ENCODE measurements around the gene RERE.

The RERE gene

DNA sequence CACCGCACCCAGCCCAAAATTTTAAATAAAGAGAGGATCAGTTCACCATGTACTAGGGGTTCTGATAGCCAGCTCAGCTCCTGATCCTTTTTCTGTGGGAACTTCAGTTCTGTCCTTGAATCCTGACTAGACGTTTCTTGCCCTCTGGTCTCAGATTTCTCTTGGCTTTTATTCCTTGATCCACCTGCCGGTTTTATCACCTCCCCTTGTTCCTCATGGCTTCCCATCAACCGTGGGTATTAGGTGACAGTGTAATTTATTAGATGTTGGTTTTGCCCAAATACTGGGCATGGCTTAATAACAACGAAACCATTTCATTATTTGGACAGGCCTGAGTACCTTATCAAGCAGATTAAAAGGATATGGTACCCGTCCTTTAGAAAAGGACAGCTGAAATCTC is 477.0 kb downstream of the RERE start:
- DNase-seq (ENCODE audit: low spot score) = no peak
- TF ChIP-seq, protein P1, sequence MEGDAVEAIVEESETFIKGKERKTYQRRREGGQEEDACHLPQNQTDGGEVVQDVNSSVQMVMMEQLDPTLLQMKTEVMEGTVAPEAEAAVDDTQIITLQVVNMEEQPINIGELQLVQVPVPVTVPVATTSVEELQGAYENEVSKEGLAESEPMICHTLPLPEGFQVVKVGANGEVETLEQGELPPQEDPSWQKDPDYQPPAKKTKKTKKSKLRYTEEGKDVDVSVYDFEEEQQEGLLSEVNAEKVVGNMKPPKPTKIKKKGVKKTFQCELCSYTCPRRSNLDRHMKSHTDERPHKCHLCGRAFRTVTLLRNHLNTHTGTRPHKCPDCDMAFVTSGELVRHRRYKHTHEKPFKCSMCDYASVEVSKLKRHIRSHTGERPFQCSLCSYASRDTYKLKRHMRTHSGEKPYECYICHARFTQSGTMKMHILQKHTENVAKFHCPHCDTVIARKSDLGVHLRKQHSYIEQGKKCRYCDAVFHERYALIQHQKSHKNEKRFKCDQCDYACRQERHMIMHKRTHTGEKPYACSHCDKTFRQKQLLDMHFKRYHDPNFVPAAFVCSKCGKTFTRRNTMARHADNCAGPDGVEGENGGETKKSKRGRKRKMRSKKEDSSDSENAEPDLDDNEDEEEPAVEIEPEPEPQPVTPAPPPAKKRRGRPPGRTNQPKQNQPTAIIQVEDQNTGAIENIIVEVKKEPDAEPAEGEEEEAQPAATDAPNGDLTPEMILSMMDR (IDR thresholded peaks at IDR 0.05; ENCODE audit: extremely low read depth, missing control alignments) = no peak

GRCh38 chr1:8339203-8339600 is 478.2 kb downstream of the RERE start:
- TF ChIP-seq, protein P1 (IDR thresholded peaks at IDR 0.05; ENCODE audit: extremely low read depth, missing control alignments) = no peak
- no peak for DNase-seq (ENCODE audit: low spot score)

- no peak for DNase-seq (ENCODE audit: low spot score)
- TF ChIP-seq, protein P1 (IDR thresholded peaks at IDR 0.05; ENCODE audit: extremely low read depth, missing control alignments) = no peak
Observed at GRCh38 chr1:8338526-8339202, 478.8 kb downstream of the RERE start.

- no peak for DNase-seq (ENCODE audit: low spot score)
- TF ChIP-seq, protein P1 (IDR thresholded peaks at IDR 0.05; ENCODE audit: extremely low read depth, missing control alignments) = no peak
Observed at GRCh38 chr1:8337776-8338525, 479.5 kb downstream of the RERE start.

- DNase-seq (ENCODE audit: low spot score) = no peak
- TF ChIP-seq, protein P1 (IDR thresholded peaks at IDR 0.05; ENCODE audit: extremely low read depth, missing control alignments) = no peak
Observed at GRCh38 chr1:8335246-8335645, 482.2 kb downstream of the RERE start.

DNA sequence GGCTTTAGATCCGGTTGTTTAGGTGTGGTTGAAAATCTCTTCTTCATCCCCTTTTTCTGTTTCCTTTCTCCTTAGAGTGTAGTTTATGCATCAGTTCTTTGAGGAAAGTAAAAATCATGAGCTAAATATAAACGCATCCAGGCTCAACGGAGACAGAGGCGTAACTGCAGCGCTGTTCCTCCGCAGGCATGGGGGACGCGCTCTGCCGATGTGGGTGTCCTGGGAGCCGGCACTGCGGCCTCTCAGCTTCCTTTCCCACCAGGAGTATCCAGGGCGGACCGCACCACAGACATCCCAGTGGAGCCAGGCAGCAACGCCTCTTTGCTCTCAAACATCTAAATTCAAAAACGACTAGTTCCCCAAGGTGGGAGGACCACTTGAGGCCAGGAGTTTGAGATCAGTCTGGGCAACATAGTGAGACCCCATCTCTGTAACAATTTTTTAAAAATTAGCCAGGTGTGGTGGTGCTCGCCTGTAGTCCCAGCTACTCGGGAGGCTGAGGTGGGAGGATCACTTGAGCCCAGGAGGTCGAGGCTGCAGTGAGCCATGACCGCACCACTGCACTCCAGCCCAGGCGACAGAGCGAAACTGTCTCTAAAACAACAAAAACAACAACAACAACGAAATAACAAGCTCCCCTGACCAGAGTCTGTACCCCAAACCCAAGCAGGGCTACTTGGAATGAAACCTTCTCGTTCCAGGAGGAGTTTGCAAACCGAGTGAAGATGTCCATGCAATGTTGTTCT is 483.2 kb downstream of the RERE start:
- TF ChIP-seq, protein P1 (IDR thresholded peaks at IDR 0.05; ENCODE audit: extremely low read depth, missing control alignments) = no peak
- no peak for DNase-seq (ENCODE audit: low spot score)
